ENCODE measurements around the gene ZBTB16.
A peak's percentile ranks its signal among the peaks of the same experiment; 100 is the strongest.

The ZBTB16 gene

DNA sequence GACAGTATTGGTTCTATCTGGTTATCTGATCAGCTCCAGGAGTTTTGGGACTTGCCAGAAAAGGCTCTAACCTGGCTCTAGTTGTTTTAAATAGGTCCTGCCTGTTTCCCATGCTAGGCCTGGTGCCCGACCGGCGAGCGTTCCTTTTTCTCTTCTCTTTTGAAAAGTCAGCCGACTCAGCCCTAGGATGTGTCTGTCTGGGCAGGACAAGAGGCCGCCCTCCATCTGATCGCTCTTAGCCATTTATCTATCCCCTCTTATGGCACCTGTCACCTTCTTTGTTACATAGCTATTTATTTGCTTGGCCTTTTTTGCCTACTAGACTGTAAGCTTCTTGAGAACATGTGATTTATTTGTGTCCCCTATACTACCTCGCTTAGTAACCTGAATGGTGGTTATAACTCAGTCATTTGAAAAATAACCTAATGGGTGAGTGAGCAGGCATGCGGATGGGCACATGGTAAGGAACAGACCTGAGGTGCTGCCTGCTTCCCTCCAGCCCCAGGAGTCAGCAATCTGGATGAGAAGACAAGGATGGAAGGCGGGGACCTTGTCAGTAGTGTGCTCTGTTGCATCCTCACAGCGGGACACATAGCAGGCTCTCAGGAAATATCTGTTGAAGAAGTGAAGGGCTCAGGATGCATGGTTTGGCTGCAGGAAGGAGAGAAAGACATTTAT, 108.4 kb downstream of the ZBTB16 start:
- DNase-seq (ENCODE audit: low read depth): no peak

DNA sequence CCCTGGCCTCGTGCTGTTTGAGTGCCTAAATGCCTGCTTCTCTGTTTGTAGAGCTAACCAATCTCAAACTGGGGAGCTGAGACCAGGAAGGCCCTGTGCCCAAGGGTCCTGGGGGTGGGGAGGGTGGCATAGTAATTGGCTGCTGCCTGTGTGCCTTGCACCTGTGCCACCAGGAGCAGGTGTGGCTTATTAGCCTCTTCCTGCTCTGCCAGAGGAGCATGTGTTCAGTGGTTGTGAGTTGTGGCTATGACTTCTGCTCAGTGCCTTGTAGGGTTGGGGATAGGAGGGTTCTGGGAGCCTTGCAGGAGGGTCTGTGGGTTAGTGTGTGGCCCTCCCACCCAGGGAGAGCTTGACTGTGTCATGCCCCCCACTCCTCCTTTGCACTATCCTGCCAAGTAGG, 109.2 kb downstream of the ZBTB16 start:
- DNase-seq (ENCODE audit: low read depth): no peak

DNA sequence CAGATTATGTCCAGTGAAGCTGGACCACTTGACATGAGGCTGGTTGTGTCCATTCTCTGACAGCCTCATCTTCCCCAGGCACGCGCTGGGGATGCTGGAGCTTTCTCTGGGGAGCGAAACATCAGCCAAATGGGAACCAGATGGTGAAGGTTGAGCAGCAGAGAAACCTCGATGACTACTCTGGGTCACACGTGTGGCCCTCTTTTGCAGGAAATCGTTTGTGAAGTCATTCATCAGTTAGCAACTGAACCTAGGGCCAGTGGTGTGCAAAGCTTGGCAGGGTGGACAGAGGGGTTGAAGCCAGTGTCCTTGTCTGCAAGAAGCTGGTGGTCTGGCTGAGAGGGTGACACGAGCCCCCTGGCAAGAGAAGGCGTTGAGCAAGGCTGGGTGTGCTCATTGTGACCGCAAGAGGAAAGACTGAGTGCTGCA, 109.8 kb downstream of the ZBTB16 start:
- no peak for DNase-seq (ENCODE audit: low read depth)

DNA sequence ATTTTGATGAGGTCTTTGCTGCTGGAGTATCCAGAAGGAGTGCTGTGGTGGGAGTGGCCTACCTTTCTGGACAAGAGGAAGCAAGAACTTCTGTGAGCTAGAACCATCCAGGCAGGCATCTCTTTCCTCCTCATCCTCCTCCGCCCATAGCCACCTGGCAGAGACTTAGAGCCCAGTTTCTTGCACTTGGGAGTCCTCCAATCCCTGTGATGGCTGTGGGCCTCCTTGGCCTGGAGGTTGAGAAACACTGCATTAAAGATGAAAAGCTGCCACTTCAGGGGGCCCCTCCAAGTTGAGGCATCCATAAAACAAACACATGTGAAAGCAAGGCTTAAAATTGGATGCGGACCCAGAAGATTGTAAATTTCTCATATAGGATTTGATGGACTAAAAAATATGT, 110.3 kb downstream of the ZBTB16 start:
- no peak for DNase-seq (ENCODE audit: low read depth)

DNA sequence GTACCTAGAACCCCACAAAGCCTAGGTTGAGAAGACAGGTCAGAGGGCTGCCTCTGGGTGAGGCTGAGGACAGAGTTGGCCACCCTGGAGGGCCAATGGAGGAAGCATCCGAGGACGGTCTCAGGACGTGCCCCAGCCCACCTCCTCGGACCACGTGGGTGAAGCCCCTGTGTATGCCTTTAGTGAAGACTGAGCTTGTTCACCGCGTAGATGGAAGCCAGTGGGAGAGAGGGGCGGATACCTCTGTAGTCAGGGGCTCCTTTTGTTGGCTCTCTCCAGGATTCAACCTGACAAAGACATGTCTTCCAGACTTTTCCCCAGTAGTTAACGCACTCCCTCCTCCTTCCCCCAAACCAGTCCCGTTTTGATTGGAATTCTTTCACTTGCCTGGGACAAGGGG, 110.7 kb downstream of the ZBTB16 start:
- DNase-seq (ENCODE audit: low read depth): no peak

DNA sequence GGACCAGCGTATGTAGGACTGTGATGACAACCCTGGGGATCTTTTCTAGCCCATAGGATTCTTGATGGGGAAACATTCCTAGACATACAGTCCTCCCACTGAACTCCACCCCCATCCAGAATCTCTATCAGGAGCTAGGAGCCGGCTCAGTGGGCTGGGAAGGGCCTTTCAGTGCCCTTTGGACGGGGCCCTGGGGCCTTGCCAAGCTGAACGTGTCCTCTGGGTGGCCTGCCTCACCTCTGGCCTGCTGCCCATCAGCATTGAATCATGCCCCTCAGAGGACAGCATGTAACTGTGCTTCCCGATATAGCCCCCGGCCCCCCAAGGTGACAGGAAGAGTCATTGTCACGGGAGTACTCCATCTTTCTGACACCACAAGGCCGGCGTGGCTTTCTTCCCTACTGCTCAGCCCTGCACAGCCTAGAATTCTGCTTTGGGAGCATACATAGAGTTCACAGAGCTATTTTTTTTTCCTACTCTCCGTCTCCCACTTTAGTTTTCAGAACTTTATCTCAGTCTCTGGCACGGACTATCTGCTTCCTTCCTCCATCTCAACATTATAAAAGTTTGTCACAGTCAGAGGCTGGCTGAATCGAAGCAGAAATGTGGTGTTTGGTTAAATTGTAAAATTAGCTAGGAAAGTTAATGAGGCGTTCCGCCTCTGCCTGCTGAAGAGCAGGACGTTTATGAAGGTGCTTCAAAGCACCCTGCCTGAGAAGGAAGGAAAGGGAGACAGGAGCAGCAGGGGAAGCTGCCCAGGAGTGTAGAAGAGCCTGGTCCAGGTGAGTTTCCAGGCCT, 111.9 kb downstream of the ZBTB16 start:
- DNase-seq (ENCODE audit: low read depth): no peak

DNA sequence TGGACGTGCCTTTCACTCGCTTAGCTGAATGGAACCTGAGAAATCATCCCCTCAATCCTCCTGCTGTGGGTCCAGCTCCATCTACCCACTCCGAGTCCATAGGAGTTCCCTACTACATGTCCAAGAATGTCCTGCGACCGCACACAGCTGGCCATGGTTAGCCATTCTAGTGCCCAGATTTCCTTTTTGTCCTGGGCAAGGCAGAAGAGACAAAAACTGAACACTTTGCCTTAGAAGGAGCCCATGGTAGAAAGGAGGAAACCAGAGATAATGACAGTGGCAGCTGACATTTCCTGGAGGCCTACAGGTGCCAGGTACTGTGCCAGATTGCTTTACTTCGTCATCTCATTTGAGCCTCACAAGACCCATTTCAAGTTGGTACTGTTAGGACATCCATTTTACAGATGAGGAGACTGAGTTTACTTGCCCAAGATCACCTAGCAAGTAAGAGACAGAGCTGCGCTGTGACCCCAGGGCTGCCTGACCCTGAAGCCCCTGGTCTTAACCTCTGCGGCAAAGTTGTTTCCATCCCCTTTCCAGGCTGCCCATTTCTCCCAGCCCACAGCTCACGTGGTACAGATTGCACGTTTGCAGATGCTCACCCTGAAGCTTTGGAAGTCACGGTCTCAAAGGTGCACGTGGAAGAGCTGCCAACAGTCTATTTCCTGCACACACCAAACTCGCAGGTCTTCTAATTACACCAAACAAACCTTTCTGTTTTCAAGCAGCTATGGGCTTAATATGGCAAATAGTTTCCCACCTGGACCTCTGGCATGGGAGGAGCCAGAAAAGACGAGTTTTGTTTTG, 112.7 kb downstream of the ZBTB16 start:
- no peak for DNase-seq (ENCODE audit: low read depth)

DNA sequence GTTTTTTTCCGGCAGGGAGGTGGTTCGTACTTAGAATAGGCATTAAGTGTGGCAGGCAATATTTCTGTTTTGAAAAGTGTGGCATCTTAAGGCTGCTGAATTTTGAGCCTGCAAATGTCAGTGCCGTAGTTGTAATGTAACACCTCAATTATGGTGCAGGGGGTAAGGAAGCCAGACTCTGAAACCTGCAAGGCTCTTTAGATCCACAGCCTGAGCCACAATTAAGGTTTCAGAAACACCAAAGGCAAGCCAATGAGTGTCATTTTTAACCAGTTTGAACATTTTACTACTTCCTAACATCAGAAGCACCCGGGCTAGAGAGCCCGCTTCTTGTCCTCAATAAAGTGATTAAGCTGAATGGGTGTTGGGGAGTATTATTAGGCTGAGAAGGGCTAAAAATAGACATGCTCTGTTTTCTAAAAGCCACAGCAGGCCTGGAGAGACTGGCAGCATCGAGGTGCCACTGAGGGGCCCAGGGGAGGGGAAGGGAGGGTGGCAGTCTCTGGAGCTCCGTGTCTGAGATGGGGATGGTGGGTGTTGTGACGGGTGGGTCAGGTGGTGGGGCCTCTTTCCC, 113.4 kb downstream of the ZBTB16 start:
- DNase-seq (ENCODE audit: low read depth): no peak

DNA sequence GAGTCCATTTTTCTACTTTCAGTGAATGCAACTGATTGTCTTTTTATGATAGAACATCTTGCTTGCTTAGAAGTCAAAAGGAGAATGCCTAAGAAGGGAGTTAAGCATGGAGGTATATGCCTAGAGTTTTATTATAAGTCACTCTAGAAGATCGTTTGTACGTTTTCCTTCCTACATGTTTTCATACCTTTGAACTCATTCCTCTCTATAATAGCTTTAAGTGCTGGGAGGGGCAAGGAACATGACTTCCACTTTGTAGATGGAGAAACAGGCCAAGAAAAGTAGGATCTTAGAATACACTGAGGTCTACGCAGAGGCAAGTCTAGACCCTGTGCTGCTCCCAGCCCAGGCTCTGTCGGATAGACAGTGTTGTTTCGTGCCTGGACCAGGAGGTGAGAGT, 114.3 kb downstream of the ZBTB16 start:
- DNase-seq (ENCODE audit: low read depth): no peak

DNA sequence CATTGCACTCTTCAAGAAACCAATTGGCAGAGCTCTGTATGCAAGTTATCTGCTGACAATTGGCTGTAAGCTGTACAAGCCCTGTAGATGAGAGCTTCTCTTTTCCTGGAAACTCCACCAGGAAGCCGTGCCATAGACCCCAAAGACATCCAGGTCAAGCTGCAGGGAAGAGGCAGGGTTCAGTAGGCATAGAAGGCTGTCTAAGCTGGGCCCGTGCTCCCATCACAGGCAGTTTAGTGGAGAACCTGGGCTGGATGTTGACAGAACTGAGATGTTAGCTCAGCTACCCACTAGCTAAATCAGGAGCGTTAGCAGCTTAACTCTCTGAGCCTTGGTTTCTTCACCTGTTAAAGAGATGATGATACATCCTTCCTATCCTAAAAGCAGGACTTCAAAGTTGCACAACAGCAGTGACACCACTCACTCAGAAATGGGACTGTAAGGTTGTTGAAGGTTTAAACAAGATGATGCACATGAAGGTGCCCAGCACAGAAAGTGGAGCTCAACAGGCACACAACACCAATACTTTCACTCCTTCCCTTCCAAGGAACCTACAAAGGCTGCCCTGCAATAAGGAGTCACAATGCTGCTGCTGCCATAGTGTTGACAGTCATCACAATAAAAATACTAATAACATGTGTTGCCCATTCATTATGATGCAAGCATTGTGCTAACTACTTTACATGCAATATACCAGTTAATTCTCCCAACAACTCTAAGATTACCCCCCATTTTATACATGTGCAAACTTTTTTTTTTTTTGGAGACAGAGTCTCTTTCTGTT, 115.4 kb downstream of the ZBTB16 start:
- DNase-seq (ENCODE audit: low read depth): no peak

DNA sequence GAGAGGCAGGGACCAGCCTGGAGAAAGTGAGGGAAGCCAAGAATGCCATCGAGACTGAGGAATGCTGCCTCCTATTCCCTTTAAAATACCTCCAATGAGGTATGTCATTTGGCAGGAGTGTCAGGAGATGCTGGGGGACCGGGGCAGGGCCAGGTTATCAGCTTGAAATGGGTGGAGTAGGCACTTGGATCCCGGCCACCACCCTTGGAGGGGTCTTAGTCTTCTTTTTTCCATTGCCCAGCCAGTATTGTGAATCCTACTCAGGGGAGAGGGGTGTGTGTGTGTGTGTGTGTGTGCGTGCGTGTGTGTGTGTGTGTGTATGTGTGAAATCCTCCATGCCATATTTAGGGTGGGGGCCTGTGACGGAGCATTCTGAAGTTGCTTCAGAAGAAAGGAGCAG, 116.2 kb downstream of the ZBTB16 start:
- DNase-seq (ENCODE audit: low read depth): no peak

DNA sequence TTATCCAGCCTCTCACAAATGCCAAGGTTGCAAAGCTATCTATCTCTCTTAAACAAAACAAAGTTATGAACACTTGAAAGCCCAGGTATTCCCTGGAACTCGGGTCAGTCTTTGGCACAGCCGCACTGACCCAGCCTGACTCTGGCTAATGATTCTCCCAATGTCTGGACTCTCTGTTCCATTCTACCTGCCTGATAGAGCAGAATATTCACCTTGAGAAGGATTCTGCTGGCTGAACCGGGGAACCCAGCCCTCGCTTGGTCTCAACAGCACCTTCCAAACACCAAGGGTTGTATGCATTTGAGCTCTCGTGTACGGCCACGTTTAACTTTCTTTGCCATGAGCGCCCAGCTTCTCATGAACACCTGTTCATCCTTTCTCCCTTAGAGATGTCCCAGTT, 116.8 kb downstream of the ZBTB16 start:
- no peak for DNase-seq (ENCODE audit: low read depth)

DNA sequence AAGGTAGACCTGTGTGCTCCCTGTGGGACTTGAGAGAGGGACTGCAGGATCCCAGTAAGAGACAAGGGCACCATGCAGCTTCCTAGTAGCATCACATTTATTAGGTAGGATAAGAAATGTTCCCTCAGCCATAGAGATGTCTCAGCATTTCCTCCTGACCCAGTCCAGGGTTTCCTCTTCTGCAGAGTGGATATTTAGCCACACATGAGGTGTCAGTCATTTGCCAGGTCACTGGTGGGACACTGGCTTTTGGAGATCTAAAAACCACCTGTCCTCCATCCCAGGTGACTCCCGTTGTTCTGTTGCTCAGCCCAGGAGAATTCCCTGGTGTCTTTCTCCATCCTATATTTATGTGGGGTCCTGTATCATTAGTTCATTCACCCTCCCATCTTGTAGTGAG, 119.1 kb downstream of the ZBTB16 start:
- DNase-seq (ENCODE audit: low read depth): no peak

DNA sequence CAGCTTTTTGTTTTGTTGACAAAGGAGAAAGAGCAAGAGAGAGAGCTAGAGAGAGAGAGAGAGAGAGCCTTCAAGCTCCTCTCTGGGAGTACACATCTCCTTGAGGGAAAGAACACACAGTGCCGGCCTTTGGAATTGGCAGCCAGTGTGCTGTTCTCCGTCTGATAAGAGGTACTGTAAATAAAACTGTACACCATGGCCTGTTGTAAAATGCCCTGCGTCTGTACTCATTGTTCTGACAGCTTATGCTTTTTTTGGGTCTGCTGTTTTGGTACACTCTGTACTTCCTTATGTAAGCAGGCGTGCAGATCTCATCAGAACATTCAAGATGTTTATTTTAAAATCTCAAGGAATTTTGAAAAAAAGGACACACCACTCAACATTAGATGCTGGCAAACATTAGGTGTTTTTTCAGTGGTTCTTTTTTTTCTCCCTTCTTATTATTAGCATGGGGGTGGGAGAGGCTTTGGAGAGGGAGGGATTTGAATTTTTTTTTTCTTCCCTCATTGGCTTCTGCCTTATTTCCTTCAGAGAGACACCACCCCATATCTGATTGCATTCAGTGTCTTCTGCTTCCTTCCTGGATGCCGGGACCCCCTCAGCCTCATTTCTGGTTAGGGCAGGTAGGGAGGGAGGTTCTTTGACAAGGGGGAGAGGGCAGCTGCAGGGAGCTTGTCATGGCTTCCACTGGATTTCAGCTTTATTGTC, 119.9 kb downstream of the ZBTB16 start:
- no peak for DNase-seq (ENCODE audit: low read depth)

DNA sequence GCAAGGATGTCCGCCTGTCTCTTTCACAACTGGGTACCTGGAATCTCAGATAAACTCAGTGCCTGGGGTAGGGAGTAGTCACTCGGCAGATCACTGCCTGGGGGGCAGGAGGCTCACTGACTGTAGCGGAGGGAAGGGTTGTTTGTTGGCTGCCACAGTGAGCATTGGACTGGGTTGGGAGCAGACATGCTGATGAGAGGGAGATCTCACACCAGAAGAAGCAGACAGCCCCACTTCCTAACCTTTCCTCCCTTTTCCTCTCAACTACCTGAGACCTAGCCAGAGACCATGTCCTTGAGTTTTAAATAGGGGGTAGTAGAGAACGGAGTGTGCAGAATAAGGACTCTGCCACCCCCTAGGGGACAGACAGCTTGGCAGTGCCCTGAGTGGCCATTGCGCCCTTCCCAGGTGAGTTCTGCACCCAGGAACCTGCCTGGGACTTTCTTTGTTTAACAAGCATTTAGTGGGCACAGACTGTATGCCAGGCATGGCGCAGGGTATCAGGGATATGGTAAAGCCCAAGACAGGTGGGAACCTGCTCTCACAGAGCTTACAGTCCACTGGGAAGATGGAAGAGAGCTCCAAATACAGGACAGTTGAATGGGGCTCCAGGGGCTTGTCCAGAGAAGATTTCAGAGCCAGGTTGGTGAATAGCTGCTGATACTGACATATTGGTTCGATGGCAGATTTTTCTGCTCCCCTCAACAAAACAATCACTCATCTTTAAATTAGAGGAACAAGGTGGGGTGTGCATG, 121.0 kb downstream of the ZBTB16 start:
- DNase-seq (ENCODE audit: low read depth): no peak

DNA sequence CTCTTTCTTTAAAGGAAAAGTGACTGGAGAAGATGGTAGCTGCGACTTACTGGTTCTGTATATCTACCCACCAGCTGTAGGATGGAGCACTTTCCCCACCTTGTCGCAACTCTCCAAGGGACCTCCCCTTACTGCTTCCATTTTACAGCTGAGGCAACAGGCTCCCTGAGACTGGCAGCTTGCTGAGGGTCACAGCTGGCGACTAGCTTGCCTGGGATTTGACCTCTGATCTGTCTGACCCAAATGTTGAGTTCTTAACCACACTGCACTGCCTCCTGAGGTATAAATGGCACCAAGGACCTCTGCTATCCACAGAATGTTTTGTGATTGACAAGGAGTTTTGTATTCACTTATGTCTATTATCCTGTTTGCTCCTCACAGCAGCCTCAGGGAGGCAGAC, 121.7 kb downstream of the ZBTB16 start:
- no peak for DNase-seq (ENCODE audit: low read depth)

DNA sequence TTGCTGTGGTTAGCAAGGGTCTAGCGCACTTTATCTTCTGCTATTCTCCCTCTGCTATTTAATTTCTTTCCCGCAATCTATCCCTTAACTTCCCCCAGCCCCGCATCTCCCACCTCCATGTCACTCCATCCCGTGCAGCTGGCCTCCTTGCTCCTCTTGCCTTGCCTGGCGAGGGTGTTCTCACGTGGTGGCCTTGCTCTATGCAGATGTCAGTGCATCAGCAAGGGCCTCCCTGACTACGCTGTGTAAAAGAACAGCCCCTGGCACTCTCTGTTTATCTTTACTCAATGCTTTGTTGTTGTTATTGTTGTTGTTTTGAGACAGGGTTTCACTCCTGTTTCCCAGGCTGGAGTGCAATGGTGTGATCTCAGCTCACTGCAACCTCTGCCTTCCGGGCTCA, 122.2 kb downstream of the ZBTB16 start:
- no peak for DNase-seq (ENCODE audit: low read depth)

DNA sequence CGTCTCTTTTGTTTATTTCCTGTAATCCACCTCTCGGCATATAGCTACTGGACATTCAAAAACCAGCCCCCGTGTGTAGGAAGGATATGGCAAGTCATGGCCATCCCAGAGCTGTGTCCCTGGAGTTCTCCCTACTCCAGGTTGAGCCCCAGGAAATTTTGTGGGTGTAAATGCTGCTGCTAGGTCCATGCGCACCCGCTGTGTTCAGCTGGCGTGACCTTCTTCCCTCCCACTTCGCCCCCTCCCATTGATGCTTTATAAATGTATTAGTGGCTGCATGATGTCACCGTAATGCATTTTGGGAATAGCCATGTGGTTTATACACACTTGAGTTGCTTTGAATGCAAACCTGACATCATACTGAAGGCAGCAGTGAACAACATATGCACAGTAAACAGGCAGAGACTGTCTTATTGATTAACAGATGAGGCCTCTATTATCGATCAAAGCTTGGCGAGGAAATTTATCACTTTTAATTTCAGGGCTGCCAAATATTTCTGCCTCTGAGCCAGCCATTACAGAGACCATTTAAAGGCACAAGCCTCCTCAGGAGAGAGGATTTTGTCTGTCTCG, 123.0 kb downstream of the ZBTB16 start:
- DNase-seq (ENCODE audit: low read depth): no peak

DNA sequence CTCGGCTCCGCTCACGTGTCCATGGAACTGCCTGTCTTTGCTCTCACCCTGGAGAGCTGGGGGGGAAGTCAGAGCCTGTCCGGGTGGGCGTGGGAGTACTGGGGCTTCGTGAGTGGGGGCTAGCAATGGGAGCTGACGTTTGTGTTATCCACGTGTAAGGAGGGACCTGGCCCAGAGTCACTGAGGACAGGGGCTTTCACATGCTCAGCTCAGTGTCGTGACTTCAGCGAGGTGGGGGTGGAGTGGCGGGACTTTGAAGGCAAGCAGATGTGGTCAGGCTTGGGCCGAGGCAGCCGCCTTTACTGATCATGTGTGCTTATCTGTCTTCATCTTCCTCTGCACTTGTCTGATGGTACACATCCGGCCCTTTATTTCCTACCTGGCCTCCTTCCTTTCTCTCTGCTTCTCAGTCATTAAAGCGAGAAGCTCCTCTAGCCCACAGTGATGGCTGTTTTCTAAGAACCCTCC, 123.6 kb downstream of the ZBTB16 start:
- DNase-seq (ENCODE audit: low read depth): peak; percentile 38

DNA sequence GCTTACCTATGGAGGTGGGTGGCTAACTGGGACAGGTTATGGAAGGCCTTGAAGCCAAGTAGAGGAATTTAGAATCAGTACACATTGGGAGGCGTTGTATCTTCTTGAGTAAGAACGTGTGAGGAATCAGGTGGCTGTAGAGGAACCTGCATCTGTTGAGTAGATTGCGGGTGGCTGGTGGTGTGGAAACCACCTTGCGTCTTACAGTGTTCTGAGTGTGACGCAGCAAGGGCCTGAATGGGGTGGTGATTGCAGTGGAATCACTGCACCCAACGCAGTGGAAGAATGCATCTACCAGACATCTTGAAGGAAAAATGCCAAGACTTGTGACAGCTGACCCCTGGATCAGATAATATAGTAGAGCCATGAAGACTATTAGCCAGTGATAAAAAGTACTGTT, 125.9 kb downstream of the ZBTB16 start:
- DNase-seq (ENCODE audit: low read depth): no peak
